Endothelial cell of hepatic sinusoid (primary cell): Measurements from ENCODE around the gene MMP28.

ENCODE experiments used
- in situ Hi-C: cut with HindIII; loops from 2 replicates; pipeline ENCODE4 v1.10.0; 2017; ENCODE audit warnings: low sequenced_read_pairs

MMP28 gene

DNA sequence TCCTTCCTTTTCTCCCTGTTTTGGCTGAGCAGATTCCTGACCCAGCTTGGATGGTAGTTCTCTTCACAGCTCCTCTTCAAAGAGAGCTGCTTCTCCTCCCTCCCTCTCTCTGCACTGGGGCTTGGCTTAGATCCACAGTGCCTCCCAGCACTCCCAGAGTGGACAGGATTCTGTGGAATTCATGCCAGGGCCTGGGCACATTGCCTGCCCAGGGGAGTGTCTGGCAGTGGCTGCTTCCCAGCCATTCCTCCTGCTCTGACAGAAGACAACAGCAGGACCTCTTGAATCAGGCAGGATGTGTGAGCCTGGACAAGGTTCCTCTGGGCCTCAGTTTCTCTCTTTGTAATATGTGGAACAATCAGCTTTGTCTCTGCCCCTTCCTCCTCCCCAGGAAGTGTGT, 4.5 kb upstream of the MMP28 start:
- in situ Hi-C loops = no loop called here

GRCh38 chr17:35797918-35798317, 2.5 kb upstream of the MMP28 start:
- in situ Hi-C loops = no loop called here

DNA sequence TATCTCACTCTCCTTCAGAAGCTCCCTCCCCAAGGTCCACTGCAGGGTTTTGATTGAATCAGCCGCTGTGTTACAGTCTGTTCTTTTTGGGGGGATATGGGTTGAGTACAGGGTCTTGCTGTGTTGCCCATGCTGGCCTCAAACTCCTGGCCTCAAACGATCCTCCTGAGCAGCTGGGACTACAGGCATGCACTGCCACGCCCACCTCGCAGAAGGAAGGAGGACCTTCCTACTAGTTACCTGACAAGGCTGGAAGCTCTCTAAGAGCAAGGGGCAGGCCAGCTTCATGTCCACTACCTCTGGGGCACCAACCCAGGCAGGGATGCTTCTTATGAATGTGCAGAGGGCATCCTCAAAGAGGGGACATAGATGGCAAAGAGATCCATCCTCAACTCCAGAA, 1.9 kb upstream of the MMP28 start:
- in situ Hi-C loops = no loop called here

GRCh38 chr17:35796942-35797341, 1.5 kb upstream of the MMP28 start:
- in situ Hi-C loops = no loop called here

DNA sequence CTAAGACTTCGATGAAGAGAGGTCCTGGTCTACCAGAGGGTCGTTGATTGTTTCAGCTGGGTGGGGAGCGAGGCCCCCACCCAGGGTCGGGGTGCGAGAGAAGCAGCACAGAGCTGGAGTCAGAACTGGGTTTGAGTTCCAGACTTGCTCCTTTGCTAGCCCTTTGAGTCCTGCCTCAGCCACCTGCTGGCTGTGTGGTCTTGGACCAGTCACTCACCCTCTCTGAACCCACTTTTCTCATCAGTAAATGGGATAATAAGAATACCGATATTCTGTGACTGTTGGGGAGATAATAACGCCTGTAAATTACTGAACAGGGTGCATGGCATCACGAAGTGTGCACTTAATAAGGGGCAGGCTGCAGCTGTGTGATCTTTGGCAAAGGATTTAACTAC, 427 bp upstream of the MMP28 start:
- in situ Hi-C loops = no loop called here

DNA sequence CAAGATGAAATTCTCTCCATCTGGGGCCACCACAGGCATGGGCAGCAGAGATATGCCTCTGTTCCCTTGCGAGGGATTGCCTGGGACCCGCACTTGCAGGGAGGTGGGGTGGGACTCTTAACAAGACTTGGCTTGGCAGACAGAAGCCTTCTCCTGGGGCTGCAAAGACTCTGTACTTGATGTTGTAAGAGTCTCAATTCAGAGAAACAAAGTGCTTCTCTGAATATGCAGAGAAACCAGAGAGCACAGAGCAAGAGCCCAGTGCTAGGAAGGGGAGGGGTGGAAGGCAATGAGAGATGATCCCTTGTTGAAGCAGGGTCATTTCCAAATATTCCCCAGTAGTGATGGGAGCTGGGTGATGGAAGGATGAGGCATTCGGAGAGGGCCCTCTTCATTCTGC, 2.2 kb downstream of the MMP28 start:
- in situ Hi-C loops = no loop called here

- in situ Hi-C loops = no loop called here
These were observed 3.6 kb downstream of the MMP28 start for GRCh38 chr17:35791681-35792350.

DNA sequence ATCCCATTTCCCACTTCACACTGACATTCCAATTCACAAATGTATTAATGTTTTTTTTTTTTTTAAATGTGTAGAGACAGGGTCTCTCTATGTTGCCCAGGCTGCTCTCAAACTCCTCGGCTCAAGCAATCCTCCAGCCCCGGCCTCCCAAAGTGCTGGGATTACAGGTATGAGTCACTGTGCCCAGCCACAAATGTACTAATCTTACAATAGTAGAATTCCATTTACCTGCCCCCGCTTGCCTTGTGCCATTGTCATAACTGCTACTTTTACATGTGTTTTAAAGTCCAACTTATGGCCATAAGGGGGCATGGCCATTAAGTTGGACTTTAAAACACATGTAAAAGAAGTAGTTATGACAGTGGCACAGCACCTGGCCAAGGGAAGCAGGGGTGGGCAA, 4.6 kb downstream of the MMP28 start:
- in situ Hi-C loops = no loop called here

DNA sequence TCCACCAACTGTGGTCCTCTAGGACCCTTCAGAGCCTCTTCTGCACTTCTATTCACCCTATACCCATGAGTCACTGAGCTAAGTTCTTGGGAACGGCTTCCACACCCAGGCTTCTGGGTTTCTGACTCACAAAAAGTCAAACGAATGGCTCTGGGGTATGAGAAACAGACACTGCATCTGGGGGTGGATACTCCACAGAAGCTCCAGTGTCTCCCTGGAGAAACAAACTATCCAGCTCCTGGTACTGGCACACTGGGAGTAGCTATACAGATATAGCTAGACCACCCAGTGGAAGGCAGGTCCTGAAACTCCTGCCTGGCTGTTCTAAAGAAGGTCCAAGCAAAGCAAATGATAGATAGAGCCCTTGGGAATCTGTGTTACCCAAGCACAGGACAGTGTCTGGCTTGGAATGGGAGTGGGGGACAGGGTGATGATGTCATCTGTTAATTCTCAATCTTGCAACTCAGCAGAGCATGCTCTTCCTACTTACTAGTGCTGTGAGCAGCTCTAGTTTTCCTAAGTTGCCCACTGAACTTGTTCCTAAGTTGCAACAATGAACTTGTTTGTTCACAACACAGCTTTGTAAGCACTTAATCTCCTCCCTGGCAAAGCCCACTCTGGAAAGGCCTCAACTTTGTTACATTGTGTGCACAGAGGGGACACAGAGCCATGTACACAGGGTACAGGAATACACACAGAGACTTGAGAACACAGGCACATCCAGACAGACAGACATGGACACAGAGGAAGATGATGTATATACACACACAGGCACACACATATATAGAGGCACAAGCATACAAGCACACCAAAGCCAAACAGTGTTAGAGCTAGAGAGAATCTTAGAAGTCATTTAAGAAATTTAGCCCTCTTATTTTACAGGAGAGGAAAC, 6.7 kb downstream of the MMP28 start:
- in situ Hi-C loops = no loop called here

GRCh38 chr17:35786941-35787432, 8.5 kb downstream of the MMP28 start:
- in situ Hi-C loops = no loop called here

- in situ Hi-C loops = no loop called here
These were observed 10.5 kb downstream of the MMP28 start for GRCh38 chr17:35784895-35785294.

DNA sequence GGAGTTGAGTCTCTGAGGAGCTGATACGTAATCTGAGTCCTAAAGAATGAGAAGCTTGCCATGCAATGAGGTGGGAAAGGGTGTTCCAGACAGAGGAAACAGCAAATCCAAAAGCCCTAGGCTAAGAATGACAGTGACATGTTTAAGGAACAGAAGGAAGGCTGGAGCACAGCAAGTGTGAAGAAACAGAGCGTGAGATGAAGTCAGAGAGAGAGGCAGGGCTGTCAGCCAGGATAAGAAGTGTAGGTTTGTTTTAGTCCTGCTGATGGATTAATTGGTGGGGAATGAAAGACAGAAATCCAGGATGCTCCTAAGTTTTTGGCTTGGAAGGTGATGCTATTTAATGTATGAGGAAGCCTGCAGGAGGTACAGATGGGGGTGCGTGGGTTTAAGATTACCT, 14.5 kb downstream of the MMP28 start:
- in situ Hi-C loops = no loop called here

GRCh38 chr17:35778641-35779196, 16.7 kb downstream of the MMP28 start:
- in situ Hi-C loops = no loop called here

DNA sequence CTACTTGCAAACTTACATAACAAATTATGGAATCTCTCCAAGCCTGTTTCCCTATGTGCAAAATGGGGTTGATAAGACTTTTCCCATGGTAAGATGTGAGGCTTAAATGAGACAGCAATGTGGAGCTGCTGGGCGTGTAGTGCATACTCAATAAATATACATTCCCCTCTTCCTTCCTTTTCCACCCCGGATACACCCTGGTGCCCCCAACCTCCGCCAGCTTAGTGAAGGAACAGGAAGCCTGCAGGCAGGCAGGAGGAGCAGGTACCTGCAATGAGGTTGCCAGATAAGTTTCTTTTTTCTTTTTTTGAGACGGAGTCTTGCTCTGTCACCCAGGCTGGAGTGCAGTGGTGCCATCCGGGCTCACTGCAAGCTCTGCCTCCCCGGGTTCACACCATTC, 19.9 kb downstream of the MMP28 start:
- in situ Hi-C loops = no loop called here

DNA sequence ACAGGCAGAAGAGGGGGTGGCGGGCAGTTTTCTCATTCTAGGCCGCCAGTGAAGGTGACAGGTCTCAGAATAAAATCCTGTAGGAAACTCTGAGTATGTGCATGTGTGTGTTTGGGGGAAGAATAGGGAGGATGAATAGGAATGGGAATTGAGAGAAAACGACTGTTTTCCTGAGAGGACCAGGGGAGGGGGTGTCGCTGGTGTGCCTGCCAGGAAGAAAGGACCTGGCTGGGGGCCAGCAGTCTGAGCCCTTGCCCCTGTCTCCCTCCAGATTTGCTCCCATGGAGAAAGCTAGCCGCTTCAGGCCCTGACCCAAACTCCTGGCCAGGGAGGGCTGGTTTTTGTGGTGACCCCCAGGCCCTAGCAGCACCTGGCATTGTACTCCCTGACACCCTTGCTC, 20.4 kb downstream of the MMP28 start:
- in situ Hi-C loops = no loop called here

GRCh38 chr17:35774499-35774898, 20.9 kb downstream of the MMP28 start:
- in situ Hi-C loops = no loop called here

DNA sequence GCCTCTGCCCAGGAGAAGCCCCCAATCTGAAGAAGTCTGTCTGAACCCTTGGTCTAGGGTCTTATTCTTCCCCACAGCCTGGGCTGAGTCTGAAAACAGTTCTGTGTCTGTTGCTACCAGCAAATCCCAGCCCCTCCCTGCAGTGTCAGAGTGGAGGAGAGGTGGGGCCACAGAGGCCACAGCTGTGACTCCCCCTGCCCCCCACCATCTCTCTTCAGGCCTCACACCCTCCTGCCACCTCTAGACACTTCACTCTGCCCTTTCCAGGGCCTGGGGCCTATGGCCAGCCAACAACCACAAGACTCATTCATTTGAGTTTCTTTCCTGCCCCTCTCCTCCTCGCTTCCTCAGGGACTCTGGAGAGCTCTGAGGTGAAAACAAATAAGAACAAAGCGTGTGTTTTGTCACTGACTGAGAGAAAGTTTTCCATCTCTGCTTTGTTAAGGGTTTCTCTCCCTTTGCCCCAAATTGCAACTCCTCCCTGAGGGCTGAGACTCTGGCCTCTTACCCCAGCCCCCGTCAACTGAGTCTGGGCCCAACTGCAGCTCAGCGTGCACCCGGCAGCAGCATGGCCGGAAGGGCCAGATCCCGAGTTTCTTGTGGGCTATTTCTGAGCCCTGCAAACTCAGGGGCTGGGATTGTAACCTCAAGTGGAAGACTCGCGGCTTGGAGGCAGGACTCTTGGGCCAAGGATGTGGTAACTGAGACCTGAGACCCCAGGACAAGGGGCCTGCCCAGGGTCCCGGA, 21.6 kb downstream of the MMP28 start:
- in situ Hi-C loops = no loop called here

GRCh38 chr17:35773129-35773528, 22.3 kb downstream of the MMP28 start:
- in situ Hi-C loops = no loop called here

GRCh38 chr17:35769895-35770486, 25.4 kb downstream of the MMP28 start:
- in situ Hi-C loops = no loop called here

DNA sequence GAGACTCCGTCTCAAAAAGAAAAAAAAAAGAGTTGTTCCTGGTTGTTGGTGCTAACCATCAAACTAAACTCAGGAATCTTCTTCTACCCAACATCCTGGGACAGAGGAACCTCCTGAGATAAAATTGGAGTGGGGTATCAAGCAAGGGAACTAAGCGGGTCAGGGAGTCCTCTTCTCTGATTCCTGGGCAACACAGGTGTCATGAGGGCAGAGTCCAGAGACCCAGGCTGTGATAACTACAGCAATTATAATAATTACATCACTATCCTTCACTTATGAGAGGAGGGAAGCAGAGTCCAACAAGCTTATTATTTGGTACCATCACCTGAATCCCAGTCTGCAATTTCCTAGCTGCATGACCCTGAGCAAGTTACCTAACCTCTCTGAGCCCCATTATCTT, 26.6 kb downstream of the MMP28 start:
- in situ Hi-C loops = no loop called here
